ENCODE results near the gene GRK3. TPM values are rescaled to one million over a fixed set of nuclear protein-coding genes. Genes with fewer than 3 reads are reported as not detected.

GRK3 gene
- total RNA-seq, 1 experiment from 2014 or later: 14.6 TPM

DNA sequence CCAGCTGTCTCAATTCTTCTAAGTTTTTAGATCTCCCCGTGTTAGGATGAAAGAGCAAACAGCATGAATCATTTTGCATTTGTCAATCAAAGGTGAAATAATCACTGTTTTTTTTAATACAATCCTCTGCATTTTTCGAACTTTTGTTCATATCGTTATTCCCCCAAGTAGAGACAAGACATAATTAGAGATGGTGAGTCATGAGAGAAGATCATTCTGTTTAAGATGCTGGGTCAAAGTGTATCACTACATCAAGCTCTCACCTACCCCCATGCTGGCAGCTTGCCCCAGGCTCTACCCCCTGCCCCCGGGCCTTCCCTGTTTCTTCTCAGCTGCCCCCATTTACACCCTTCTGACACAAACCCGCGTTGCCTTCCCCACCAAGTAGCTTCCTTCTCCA is 147.0 kb downstream of the GRK3 start:
- ChIA-PET POLR2A (no interaction called here), RAD21 (ENCODE audit: low non-redundant PET in 1 of 2, low total read pairs in 2 of 2, uncharacterized antibody in 2 of 2, unreplicated experiment in 2 of 2) (no interaction called here), CTCF (no interaction called here)
- Histone ChIP-seq H3K9me3 (ENCODE audit: control insufficient read depth in 1 of 2, insufficient read depth in 1 of 2, low read depth in 1 of 2, low read length in 2 of 2) (no peaks in the 10 kb centered on the region), H3K4me1 (ENCODE audit: control insufficient read depth in 1 of 2, insufficient read depth in 2 of 2, low read length in 2 of 2) (no peaks in the 10 kb centered on the region), H3K36me3 (ENCODE audit: control insufficient read depth in 1 of 2, insufficient read depth in 2 of 2, low read length in 2 of 2) (no peaks in the 10 kb centered on the region), H4K20me1 (ENCODE audit: insufficient read depth) (no peaks in the 10 kb centered on the region), H3K4me2 (ENCODE audit: low read length) (no peak overlapping the region), H3K4me3 (replicated peaks in 1 of 2; ENCODE audit: low read depth in 1 of 2, low read length in 2 of 2) (no peak overlapping the region), H3K27ac (ENCODE audit: low read depth, low read length) (no peak overlapping the region), H2AFZ (ENCODE audit: low read depth, low read length, poor library complexity, severe bottlenecking) (no peak overlapping the region), H3K27me3 (ENCODE audit: insufficient read depth, low read length) (no peaks in the 10 kb centered on the region), H3K9me2 (ENCODE audit: insufficient read depth) (no peaks in the 10 kb centered on the region), H3K9ac (ENCODE audit: low read length) (no peak overlapping the region), H3K79me2 (ENCODE audit: insufficient read depth, low read length) (no peaks in the 10 kb centered on the region)
- BruUV-seq (replicated peaks): no TSS peak
- DNase-seq (ENCODE audit: low read depth, low spot score): no peak
- intact Hi-C loops (cut with micrococcal nuclease): no loop called here
- TF ChIP-seq, protein P1, sequence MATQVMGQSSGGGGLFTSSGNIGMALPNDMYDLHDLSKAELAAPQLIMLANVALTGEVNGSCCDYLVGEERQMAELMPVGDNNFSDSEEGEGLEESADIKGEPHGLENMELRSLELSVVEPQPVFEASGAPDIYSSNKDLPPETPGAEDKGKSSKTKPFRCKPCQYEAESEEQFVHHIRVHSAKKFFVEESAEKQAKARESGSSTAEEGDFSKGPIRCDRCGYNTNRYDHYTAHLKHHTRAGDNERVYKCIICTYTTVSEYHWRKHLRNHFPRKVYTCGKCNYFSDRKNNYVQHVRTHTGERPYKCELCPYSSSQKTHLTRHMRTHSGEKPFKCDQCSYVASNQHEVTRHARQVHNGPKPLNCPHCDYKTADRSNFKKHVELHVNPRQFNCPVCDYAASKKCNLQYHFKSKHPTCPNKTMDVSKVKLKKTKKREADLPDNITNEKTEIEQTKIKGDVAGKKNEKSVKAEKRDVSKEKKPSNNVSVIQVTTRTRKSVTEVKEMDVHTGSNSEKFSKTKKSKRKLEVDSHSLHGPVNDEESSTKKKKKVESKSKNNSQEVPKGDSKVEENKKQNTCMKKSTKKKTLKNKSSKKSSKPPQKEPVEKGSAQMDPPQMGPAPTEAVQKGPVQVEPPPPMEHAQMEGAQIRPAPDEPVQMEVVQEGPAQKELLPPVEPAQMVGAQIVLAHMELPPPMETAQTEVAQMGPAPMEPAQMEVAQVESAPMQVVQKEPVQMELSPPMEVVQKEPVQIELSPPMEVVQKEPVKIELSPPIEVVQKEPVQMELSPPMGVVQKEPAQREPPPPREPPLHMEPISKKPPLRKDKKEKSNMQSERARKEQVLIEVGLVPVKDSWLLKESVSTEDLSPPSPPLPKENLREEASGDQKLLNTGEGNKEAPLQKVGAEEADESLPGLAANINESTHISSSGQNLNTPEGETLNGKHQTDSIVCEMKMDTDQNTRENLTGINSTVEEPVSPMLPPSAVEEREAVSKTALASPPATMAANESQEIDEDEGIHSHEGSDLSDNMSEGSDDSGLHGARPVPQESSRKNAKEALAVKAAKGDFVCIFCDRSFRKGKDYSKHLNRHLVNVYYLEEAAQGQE (IDR thresholded peaks at IDR 0.05; ENCODE audit: low read depth): no peak
- TF ChIP-seq JUND (IDR thresholded peaks at IDR 0.05) (no peak), ZNF274 (IDR thresholded peaks at IDR 0.05; ENCODE audit: low read depth, low read length) (no peak), EGR1 (IDR thresholded peaks at IDR 0.05; ENCODE audit: low read depth) (no peak), ZFX (IDR thresholded peaks at IDR 0.05) (no peak), SIN3A (IDR thresholded peaks at IDR 0.05; ENCODE audit: low read depth) (no peak), SRF (IDR thresholded peaks at IDR 0.05; ENCODE audit: low read depth) (no peak), FOSL1 (IDR thresholded peaks at IDR 0.05; ENCODE audit: low read depth) (no peak)
- TF ChIP-seq, protein P2, sequence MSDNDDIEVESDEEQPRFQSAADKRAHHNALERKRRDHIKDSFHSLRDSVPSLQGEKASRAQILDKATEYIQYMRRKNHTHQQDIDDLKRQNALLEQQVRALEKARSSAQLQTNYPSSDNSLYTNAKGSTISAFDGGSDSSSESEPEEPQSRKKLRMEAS (IDR thresholded peaks at IDR 0.05): no peak
- ATAC-seq: no peak
